HCT116 (cell line): ENCODE measurements around the gene LMAN2L. TPM values are rescaled to one million over a fixed set of nuclear protein-coding genes. Genes with fewer than 3 reads are reported as not detected.

Source experiments
- ATAC-seq: fragments of 200-7000 bp; cut with Tn5 transposase; 2 replicates; pipeline ENCODE4 v1.9.1; 2020; ENCODE audit warnings: mild to moderate bottlenecking, moderate library complexity
- BruUV-seq: library from RNA; stranded (reverse); fragments of 400-500 nt; replicated peaks from 2 replicates; lab custom pipeline; 2021; lab: Mats Ljungman, UMichigan
- CTCF ChIA-PET: fragments of 300-600 bp; sonication (Branson Sonifier 250); formaldehyde crosslinking; loops from one replicate; lab custom pipeline; 2021; ENCODE audit warnings: antibody characterized with exemption; lab: Charles Lee
- POLR2A ChIA-PET: fragments of 300-600, 350-600 bp; sonication (Branson Sonifier 250); formaldehyde crosslinking; loops from one replicate; lab custom pipeline; 2021; ENCODE audit warnings: antibody characterized with exemption; lab: Charles Lee
- RAD21 ChIA-PET, 2 experiments: fragments of 300-600 bp; sonication (Branson Sonifier 250); formaldehyde crosslinking; loops; one replicate each; lab custom pipeline; 2023; ENCODE audit warnings: low total read pairs in 2 of 2; ENCODE audit not compliant: uncharacterized antibody in 2 of 2, unreplicated experiment in 2 of 2, low non-redundant PET in 1 of 2; lab: Charles Lee
- DNase-seq: peaks from one replicate; pipeline ENCODE4 v3.0.0-alpha.2; 2010; ENCODE audit warnings: low read depth, low spot score
- H2AFZ ChIP-seq: fragments of 200-600 bp; shearing (Covaris generic), sonication (generic); 2 replicates; pipeline ENCODE4 v1.6.1; 2017; ENCODE audit warnings: low read depth, mixed run types, mixed read lengths, antibody characterized with exemption, low read length; ENCODE audit not compliant: poor library complexity, severe bottlenecking
- H3K27ac ChIP-seq: 2 replicates; pipeline ENCODE4 v1.5.1; 2012; ENCODE audit warnings: low read depth, low read length
- H3K27me3 ChIP-seq: fragments of 200-600 bp; sonication (generic); 2 replicates; pipeline ENCODE4 v1.6.1; 2016; ENCODE audit warnings: mixed run types, low read length, mixed read lengths; ENCODE audit not compliant: insufficient read depth
- H3K36me3 ChIP-seq, 2 experiments: fragments of 200-500 bp in 1 of 2; fragments of 200-600 bp in 1 of 2; sonication (Bioruptor generic) in 1 of 2; sonication (generic) in 1 of 2; 2 replicates each; pipeline versions ENCODE4 v1.5.1 to v1.6.1; 2014 to 2016; ENCODE audit warnings: low read length in 2 of 2, inconsistent platforms in 1 of 2, mixed read lengths in 1 of 2, mixed run types in 1 of 2; ENCODE audit not compliant: insufficient read depth in 2 of 2, control insufficient read depth in 1 of 2
- H3K4me1 ChIP-seq, 2 experiments: fragments of 200-600 bp in 1 of 2; sonication (generic) in 1 of 2; 2 replicates each; pipeline versions ENCODE4 v1.5.1 to v1.6.1; 2012 to 2017; ENCODE audit warnings: low read length in 2 of 2, inconsistent platforms in 1 of 2, mild to moderate bottlenecking in 1 of 2, mixed read lengths in 1 of 2, mixed run types in 1 of 2, moderate library complexity in 1 of 2; ENCODE audit not compliant: insufficient read depth in 2 of 2, control insufficient read depth in 1 of 2
- H3K4me2 ChIP-seq: fragments of 200-600 bp; sonication (generic); 2 replicates; pipeline ENCODE4 v1.6.1; 2017; ENCODE audit warnings: mixed run types, low read length, mixed read lengths
- H3K4me3 ChIP-seq, 2 experiments: fragments of 200-600 bp in 1 of 2; sonication (generic) in 1 of 2; replicated peaks in 1 of 2; 2 replicates each; pipeline ENCODE4 v1.5.1; 2011 to 2016; ENCODE audit warnings: low read length in 2 of 2, control low read depth in 1 of 2, low read depth in 1 of 2, mild to moderate bottlenecking in 1 of 2, mixed read lengths in 1 of 2, mixed run types in 1 of 2
- H3K79me2 ChIP-seq: fragments of 200-600 bp; sonication (generic); 2 replicates; pipeline ENCODE4 v1.6.1; 2017; ENCODE audit warnings: mild to moderate bottlenecking, mixed run types, low read length, moderate library complexity, mixed read lengths; ENCODE audit not compliant: insufficient read depth
- H3K9ac ChIP-seq: fragments of 200-600 bp; sonication (generic); 2 replicates; pipeline ENCODE4 v1.6.1; 2016; ENCODE audit warnings: low read length, mixed read lengths
- H3K9me2 ChIP-seq: fragments of 200-600 bp; sonication (generic), shearing (Covaris generic); 2 replicates; pipeline ENCODE4 v1.6.1; 2017; ENCODE audit warnings: mixed run types, mild to moderate bottlenecking, moderate library complexity; ENCODE audit not compliant: insufficient read depth
- H3K9me3 ChIP-seq, 2 experiments: fragments of 200-500 bp in 1 of 2; fragments of 200-600 bp in 1 of 2; sonication (Bioruptor generic) in 1 of 2; sonication (generic) in 1 of 2; 2 replicates each; pipeline ENCODE4 v1.6.1; 2014 to 2017; ENCODE audit warnings: low read length in 2 of 2, mixed read lengths in 2 of 2, inconsistent platforms in 1 of 2, low read depth in 1 of 2, mild to moderate bottlenecking in 1 of 2, mixed run types in 1 of 2, moderate library complexity in 1 of 2; ENCODE audit not compliant: control insufficient read depth in 1 of 2, insufficient read depth in 1 of 2
- H4K20me1 ChIP-seq: fragments of 200-600 bp; sonication (generic), shearing (Covaris generic); 2 replicates; pipeline ENCODE4 v1.6.1; 2017; ENCODE audit warnings: mixed run types, mild to moderate bottlenecking, moderate library complexity; ENCODE audit not compliant: insufficient read depth
- ATF3 ChIP-seq: IDR thresholded peaks from 2 replicates; pipeline ENCODE4 v1.6.1; 2012
- CBX3 ChIP-seq: IDR thresholded peaks from 2 replicates; pipeline ENCODE4 v1.6.1; 2012; ENCODE audit warnings: low read depth
- CTCF ChIP-seq, 3 experiments: fragments of 200-600 bp in 1 of 3; sonication (generic) in 1 of 3; IDR thresholded peaks in 2 of 3; conservative IDR thresholded peaks in 1 of 3; 2 replicates each; pipeline ENCODE4 v1.5.1; 2012 to 2017; ENCODE audit warnings: low read depth in 2 of 3, low read length in 2 of 3, antibody characterized with exemption in 1 of 3, borderline replicate concordance in 1 of 3, control low read depth in 1 of 3, mild to moderate bottlenecking in 1 of 3, mixed read lengths in 1 of 3, mixed run types in 1 of 3, moderate library complexity in 1 of 3; ENCODE audit not compliant: insufficient read depth in 1 of 3
- EZH2phosphoT487 ChIP-seq: fragments of 200-600 bp; IDR thresholded peaks from 2 replicates; pipeline ENCODE4 v1.6.1; 2018; ENCODE audit warnings: antibody characterized with exemption, borderline replicate concordance
- FOSL1 ChIP-seq: IDR thresholded peaks from 2 replicates; pipeline ENCODE4 v1.6.1; 2012; ENCODE audit warnings: low read depth
- JUND ChIP-seq: IDR thresholded peaks from 2 replicates; pipeline ENCODE4 v1.6.1; 2012
- MAX ChIP-seq: IDR thresholded peaks from 2 replicates; pipeline ENCODE4 v1.6.1; 2012
- POLR2A ChIP-seq: IDR thresholded peaks from 2 replicates; pipeline ENCODE4 v1.7.0; 2011; ENCODE audit warnings: borderline replicate concordance; ENCODE audit not compliant: insufficient read depth, insufficient read length; ENCODE audit errors: extremely low read depth
- RAD21 ChIP-seq: IDR thresholded peaks from 2 replicates; pipeline ENCODE4 v1.6.1; 2012; ENCODE audit warnings: low read depth, mild to moderate bottlenecking
- SIN3A ChIP-seq: IDR thresholded peaks from 2 replicates; pipeline ENCODE4 v1.6.1; 2012; ENCODE audit warnings: low read depth
- SP1 ChIP-seq: IDR thresholded peaks from 2 replicates; pipeline ENCODE4 v1.6.1; 2012; ENCODE audit warnings: low read depth
- SRF ChIP-seq: IDR thresholded peaks from 2 replicates; pipeline ENCODE4 v1.6.1; 2012; ENCODE audit warnings: low read depth
- YY1 ChIP-seq: IDR thresholded peaks from 2 replicates; pipeline ENCODE4 v1.6.1; 2011; ENCODE audit warnings: low read length, low read depth, moderate library complexity, mild to moderate bottlenecking; ENCODE audit not compliant: insufficient replicate concordance; ENCODE audit errors: extremely low read depth
- ZBTB33 ChIP-seq: IDR thresholded peaks from 2 replicates; pipeline ENCODE4 v1.6.1; 2011; ENCODE audit warnings: mild to moderate bottlenecking, low read length, moderate library complexity; ENCODE audit not compliant: insufficient replicate concordance; ENCODE audit errors: extremely low read depth
- ZFX ChIP-seq: fragments of 450-650 bp; IDR thresholded peaks from 2 replicates; pipeline ENCODE4 v1.6.1; 2017
- ZNF274 ChIP-seq: fragments of 200-500 bp; sonication (Bioruptor generic); IDR thresholded peaks from 2 replicates; pipeline ENCODE4 v1.6.1; 2014; ENCODE audit warnings: mild to moderate bottlenecking, low read depth, low read length, inconsistent platforms
- intact Hi-C: fragments of 100-400 bp; cut with micrococcal nuclease; formaldehyde crosslinking; loops from 2 replicates; pipeline ENCODE4 v1.10.0; 2022
- total RNA-seq: library from RNA; stranded (reverse); gene quantifications from one replicate; pipeline ENCODE4 v1.2.1, GENCODE V29; 2021; ENCODE audit not compliant: unreplicated experiment

Gene LMAN2L
- total RNA-seq, 1 experiment from 2014 or later = 15.2 TPM

- CTCF ChIA-PET = no interaction called here
- RAD21 ChIA-PET = no interaction called here
- no peaks in the 10 kb centered on the region for H3K79me2 ChIP-seq
- H3K36me3 ChIP-seq = no peaks in the 10 kb centered on the region
- no peaks in the 10 kb centered on the region for H3K4me1 ChIP-seq
- no peak overlapping the region for H3K4me3 ChIP-seq
- H3K4me2 ChIP-seq = no peak overlapping the region
- POLR2A ChIA-PET = no interaction called here
- H3K27ac ChIP-seq = no peak overlapping the region
- H3K9me3 ChIP-seq = no peaks in the 10 kb centered on the region
- no peak for DNase-seq
- H3K9ac ChIP-seq = no peak overlapping the region
- intact Hi-C loops = no loop called here
- BruUV-seq = no TSS peak
- no peak for TF ChIP-seq EZH2phosphoT487
- no peak for TF ChIP-seq YY1
- TF ChIP-seq POLR2A = no peak
- no peak for TF ChIP-seq ZNF274
- TF ChIP-seq, all 23 proteins: peak for 0
- no peak overlapping the region for H2AFZ ChIP-seq
- no peaks in the 10 kb centered on the region for H4K20me1 ChIP-seq
- H3K27me3 ChIP-seq = no peaks in the 10 kb centered on the region
- H3K9me2 ChIP-seq = no peaks in the 10 kb centered on the region
- ATAC-seq = no peak
These were observed 51.0 kb downstream of the LMAN2L start for GRCh38 chr2:96688649-96689430.

GRCh38 chr2:96687711-96688640, 51.9 kb downstream of the LMAN2L start:
- Histone ChIP-seq H2AFZ (no peak overlapping the region), H3K9me3 (no peaks in the 10 kb centered on the region), H3K4me1 (no peaks in the 10 kb centered on the region), H3K27ac (no peak overlapping the region), H3K9ac (no peak overlapping the region), H3K36me3 (no peaks in the 10 kb centered on the region), H3K79me2 (no peaks in the 10 kb centered on the region), H3K27me3 (no peaks in the 10 kb centered on the region), H3K4me3 (no peak overlapping the region), H4K20me1 (no peaks in the 10 kb centered on the region), H3K9me2 (no peaks in the 10 kb centered on the region), H3K4me2 (no peak overlapping the region)
- CTCF ChIA-PET = no interaction called here
- no TSS peak for BruUV-seq
- DNase-seq (no peak), ATAC-seq (no peak)
- intact Hi-C loops = no loop called here
- RAD21 ChIA-PET = no interaction called here
- POLR2A ChIA-PET = no interaction called here
- TF ChIP-seq SIN3A = no peak
- no peak for TF ChIP-seq CBX3
- no peak for TF ChIP-seq RAD21
- no peak for TF ChIP-seq SRF
- TF ChIP-seq ZFX = no peak
- no peak for TF ChIP-seq JUND
- TF ChIP-seq MAX = no peak
- TF ChIP-seq FOSL1 = no peak
- TF ChIP-seq ZBTB33 = no peak
- no peak for TF ChIP-seq ATF3
- TF ChIP-seq CTCF (IDR thresholded peaks at IDR 0.05 in 2 of 3, conservative IDR thresholded peaks at IDR 0.05 in 1 of 3; ENCODE audit: borderline replicate concordance in 1 of 3, insufficient read depth in 1 of 3, low read depth in 2 of 3, low read length in 2 of 3) = no peak
- no peak for TF ChIP-seq SP1
